ENCODE measurements around the gene CRK. TPM values are rescaled to one million over a fixed set of nuclear protein-coding genes. Genes with fewer than 3 reads are reported as not detected.

CRK gene
- total RNA-seq, 4 donors from 2014 or later = 84.5 to 104 (median 95.7) TPM

DNA sequence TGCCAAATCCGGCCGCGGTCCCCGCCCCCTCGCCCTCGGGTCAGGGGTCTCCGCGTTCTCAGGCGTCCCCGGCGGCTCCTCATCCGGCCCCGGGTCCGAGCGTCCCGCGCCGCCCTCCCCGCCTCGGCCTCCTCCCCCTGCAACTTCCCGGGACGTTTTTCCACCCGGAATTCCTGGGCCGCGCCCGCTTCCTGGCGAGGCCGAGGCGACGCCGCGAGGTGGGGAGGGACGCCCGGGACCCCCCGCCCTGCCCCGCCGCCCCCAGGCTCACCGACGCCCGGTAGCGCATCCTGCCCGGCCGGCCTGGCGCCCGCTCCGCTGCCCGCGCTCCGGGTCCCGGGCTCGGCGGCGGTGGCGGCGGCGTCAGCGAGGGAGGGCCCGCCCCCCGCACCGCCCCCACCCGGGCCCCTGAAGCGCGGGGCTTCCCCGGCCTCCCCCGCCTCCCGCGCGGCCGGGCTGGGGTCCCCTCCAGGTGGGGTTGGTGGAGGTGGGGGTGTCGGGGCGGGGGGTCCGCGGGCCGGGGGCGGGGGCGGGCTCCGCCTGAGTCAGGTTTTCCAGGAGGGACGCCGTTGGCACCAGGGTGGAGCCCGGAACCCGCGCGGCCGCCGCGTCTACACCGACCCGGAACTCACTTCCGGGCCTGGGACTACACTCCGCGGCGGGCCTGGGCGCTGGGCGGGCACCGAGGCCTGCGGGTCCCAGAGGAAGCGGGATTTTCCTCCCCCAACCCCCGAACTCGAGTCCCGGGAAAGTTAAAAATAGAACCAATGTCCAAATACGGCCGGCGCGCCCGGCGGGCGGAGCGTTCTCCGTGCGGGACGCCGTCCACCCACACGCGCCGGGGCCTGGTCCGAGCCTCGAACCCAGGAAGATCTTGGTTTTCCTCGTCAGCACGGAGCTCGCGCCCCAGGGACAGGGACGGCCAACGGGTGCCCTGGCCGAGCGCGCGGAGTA lies 29.7 kb upstream of the CRK start:
- DNase-seq (ENCODE audit: low spot score) (peak; percentile 66), ATAC-seq (ENCODE audit: low FRiP score) (peak; percentile 35)
- TF ChIP-seq, protein P1, sequence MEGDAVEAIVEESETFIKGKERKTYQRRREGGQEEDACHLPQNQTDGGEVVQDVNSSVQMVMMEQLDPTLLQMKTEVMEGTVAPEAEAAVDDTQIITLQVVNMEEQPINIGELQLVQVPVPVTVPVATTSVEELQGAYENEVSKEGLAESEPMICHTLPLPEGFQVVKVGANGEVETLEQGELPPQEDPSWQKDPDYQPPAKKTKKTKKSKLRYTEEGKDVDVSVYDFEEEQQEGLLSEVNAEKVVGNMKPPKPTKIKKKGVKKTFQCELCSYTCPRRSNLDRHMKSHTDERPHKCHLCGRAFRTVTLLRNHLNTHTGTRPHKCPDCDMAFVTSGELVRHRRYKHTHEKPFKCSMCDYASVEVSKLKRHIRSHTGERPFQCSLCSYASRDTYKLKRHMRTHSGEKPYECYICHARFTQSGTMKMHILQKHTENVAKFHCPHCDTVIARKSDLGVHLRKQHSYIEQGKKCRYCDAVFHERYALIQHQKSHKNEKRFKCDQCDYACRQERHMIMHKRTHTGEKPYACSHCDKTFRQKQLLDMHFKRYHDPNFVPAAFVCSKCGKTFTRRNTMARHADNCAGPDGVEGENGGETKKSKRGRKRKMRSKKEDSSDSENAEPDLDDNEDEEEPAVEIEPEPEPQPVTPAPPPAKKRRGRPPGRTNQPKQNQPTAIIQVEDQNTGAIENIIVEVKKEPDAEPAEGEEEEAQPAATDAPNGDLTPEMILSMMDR (IDR thresholded peaks at IDR 0.05) = no peak

DNA sequence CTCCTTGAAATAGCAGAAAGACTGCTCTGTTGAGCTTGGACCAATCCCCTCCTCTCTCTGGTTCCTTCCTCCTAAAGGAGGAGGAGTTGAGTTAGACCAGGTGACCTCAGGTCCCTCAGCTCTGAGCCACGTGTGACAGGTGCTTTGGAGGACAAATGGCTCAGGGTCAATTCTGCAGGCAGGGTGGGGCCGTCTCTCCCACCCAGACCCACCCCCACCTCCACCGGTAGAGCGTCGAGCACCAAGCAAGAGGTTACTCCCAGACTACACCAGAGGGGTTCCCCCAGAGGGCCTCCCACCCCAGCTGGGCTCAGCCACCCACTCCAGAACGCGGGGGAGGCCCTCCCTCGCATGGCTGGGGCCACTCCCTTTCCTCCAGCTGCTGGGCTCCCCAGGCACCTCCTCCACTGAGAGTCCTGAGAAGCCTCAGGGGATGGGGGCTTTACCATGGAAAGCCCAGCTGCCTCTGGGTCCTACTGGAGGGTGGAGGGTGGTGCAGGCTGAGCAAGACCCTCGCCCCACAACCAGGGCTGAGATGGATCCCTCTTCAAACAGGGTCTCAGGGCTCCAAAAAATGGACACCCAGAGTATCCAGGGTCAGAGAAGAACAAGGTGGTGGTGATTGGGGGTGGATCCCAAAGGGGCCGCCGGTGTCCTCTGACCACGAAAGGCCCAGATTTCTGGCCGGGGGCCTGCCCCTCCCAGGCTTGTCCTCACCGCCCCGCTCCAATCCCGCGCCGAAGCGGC lies 28.8 kb upstream of the CRK start:
- ATAC-seq (ENCODE audit: low FRiP score) (no peak), DNase-seq (ENCODE audit: low spot score) (no peak)
- TF ChIP-seq, protein P1 (IDR thresholded peaks at IDR 0.05) = no peak

DNA sequence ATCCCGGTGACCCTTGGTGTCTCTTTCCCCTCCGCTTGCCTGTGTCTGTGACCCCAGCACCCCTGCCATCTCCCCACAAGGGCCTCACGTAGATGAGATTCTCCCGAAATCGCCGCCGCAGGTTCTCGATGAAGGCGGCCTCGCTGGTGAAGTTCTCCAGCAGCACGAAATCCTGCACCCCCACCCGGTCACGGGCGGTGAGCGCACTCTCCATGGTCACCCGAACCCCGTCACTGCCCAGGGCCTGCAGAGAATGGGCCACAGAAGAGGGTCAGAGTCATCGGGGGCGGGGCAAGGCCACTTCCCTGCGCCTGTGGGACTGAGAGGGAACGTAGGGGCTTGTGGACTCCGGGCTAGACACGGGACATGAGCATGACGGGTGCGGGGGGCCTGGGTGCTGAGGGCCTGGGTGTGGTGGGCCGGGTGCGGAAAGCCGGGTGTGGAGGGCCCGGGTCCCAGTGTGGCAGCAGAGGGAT lies 28.1 kb upstream of the CRK start:
- no peak for ATAC-seq (ENCODE audit: low FRiP score)
- TF ChIP-seq, protein P1 (IDR thresholded peaks at IDR 0.05) = no peak
- no peak for DNase-seq (ENCODE audit: low spot score)

GRCh38 chr17:1482680-1483079 lies 26.6 kb upstream of the CRK start:
- DNase-seq (ENCODE audit: low spot score) = no peak
- ATAC-seq (ENCODE audit: low FRiP score) = no peak
- TF ChIP-seq, protein P1 (IDR thresholded peaks at IDR 0.05) = no peak

GRCh38 chr17:1481736-1482135 lies 25.7 kb upstream of the CRK start:
- DNase-seq (ENCODE audit: low spot score) (no peak), ATAC-seq (ENCODE audit: low FRiP score) (no peak)
- TF ChIP-seq, protein P1 (IDR thresholded peaks at IDR 0.05) = no peak

- TF ChIP-seq, protein P1 (IDR thresholded peaks at IDR 0.05) = no peak
- DNase-seq (ENCODE audit: low spot score) = no peak
- ATAC-seq (ENCODE audit: low FRiP score) = no peak
Observed at GRCh38 chr17:1480747-1481465, 24.9 kb upstream of the CRK start.
